H1 (cell line): ENCODE measurements around the gene NRXN3. TPM values are rescaled to one million over a fixed set of nuclear protein-coding genes. Genes with fewer than 3 reads are reported as not detected.

Experiments used
- CTCF ChIA-PET: fragments of 300-600 bp; sonication (Branson Sonifier 250); formaldehyde crosslinking; loops from one replicate; lab custom pipeline; 2021; ENCODE audit not compliant: partially characterized antibody; lab: Charles Lee
- POLR2A ChIA-PET: fragments of 300-600 bp; sonication (Branson Sonifier 250); formaldehyde crosslinking; loops from one replicate; lab custom pipeline; 2021; ENCODE audit warnings: inconsistent platforms; ENCODE audit not compliant: partially characterized antibody; lab: Charles Lee
- DNase-seq, 2 experiments: peaks; one replicate each; pipeline versions ENCODE4 v3.0.0 to v3.0.0-alpha.2; 2010 to 2022; ENCODE audit warnings: low spot score in 2 of 2, low read depth in 1 of 2, mixed read lengths in 1 of 2
- FAIRE-seq: peaks from 2 replicates; lab custom pipeline; 2011; peaks lifted over from hg19 to GRCh38; lab: Jason Lieb, UNC
- H2AFZ ChIP-seq: 2 replicates; pipeline ENCODE4 v1.8.1; 2012; ENCODE audit warnings: low read length, inconsistent platforms
- H2AK5ac ChIP-seq: 2 replicates; pipeline ENCODE4 v1.6.1; 2013; ENCODE audit warnings: low read depth, low read length
- H2BK120ac ChIP-seq: replicated peaks from 2 replicates; pipeline ENCODE3; 2013; ENCODE audit warnings: low read depth, low read length, inconsistent platforms
- H2BK12ac ChIP-seq: 2 replicates; pipeline ENCODE4 v1.6.1; 2013; ENCODE audit warnings: low read depth, low read length
- H2BK15ac ChIP-seq: 2 replicates; pipeline ENCODE4 v1.6.1; 2013; ENCODE audit warnings: low read length
- H2BK20ac ChIP-seq: 2 replicates; pipeline ENCODE4 v1.6.1; 2013; ENCODE audit warnings: low read length
- H2BK5ac ChIP-seq: 2 replicates; pipeline ENCODE4 v1.6.1; 2013; ENCODE audit warnings: low read depth, low read length
- H3K14ac ChIP-seq: 2 replicates; pipeline ENCODE4 v1.6.1; 2013; ENCODE audit warnings: inconsistent platforms; ENCODE audit not compliant: insufficient read length
- H3K18ac ChIP-seq: 2 replicates; pipeline ENCODE4 v1.6.1; 2013; ENCODE audit warnings: low read length; ENCODE audit errors: extremely low read depth
- H3K23ac ChIP-seq: 2 replicates; pipeline ENCODE4 v1.6.1; 2013; ENCODE audit warnings: inconsistent platforms; ENCODE audit not compliant: insufficient read length
- H3K23me2 ChIP-seq: 2 replicates; pipeline ENCODE4 v1.6.1; 2013; ENCODE audit warnings: low read depth, low read length
- H3K27ac ChIP-seq: 2 replicates; pipeline ENCODE4 v1.6.1; 2011; ENCODE audit warnings: low read depth, low read length, inconsistent platforms
- H3K27me3 ChIP-seq, 4 experiments: replicated peaks in 1 of 4; 1 replicate in 1 of 4; 2 replicates in 3 of 4; pipeline versions ENCODE4 v1.6.1 to v1.8.1; 2011 to 2013; ENCODE audit warnings: low read length in 3 of 4, mild to moderate bottlenecking in 3 of 4, inconsistent platforms in 2 of 4, mixed read lengths in 2 of 4, moderate library complexity in 1 of 4; ENCODE audit not compliant: control insufficient read depth in 3 of 4, insufficient read depth in 3 of 4; ENCODE audit errors: extremely low read depth in 1 of 4
- H3K36me3 ChIP-seq, 4 experiments: 2 replicates each; pipeline versions ENCODE4 v1.6.1 to v1.8.1; 2011 to 2013; ENCODE audit warnings: mild to moderate bottlenecking in 4 of 4, low read length in 3 of 4, moderate library complexity in 2 of 4, control low read depth in 1 of 4, inconsistent platforms in 1 of 4; ENCODE audit not compliant: insufficient read depth in 4 of 4, control insufficient read depth in 2 of 4
- H3K4ac ChIP-seq: replicated peaks from 2 replicates; pipeline ENCODE3; 2013; ENCODE audit warnings: low read length, low read depth, mixed read lengths, inconsistent platforms; ENCODE audit not compliant: insufficient read length
- H3K4me1 ChIP-seq, 4 experiments: replicated peaks in 1 of 4; 1 replicate in 1 of 4; 2 replicates in 3 of 4; pipeline versions ENCODE4 v1.6.1 to v1.8.1; 2011 to 2013; ENCODE audit warnings: low read length in 3 of 4, inconsistent platforms in 2 of 4, mixed read lengths in 1 of 4; ENCODE audit not compliant: insufficient read depth in 4 of 4, control insufficient read depth in 3 of 4
- H3K4me2 ChIP-seq, 2 experiments: 2 replicates each; pipeline versions ENCODE4 v1.6.1 to v1.8.1; 2011 to 2013; ENCODE audit warnings: low read depth in 2 of 2, low read length in 2 of 2, control low read depth in 1 of 2, inconsistent platforms in 1 of 2, mild to moderate bottlenecking in 1 of 2; ENCODE audit not compliant: insufficient read depth in 1 of 2
- H3K4me3 ChIP-seq, 4 experiments: fragments of 200-600, 300-600 bp in 1 of 4; sonication (generic), shearing (Covaris generic), sonication (Bioruptor Twin) in 1 of 4; 2 replicates each; pipeline versions ENCODE4 v1.5.1 to v1.8.1; 2011 to 2016; ENCODE audit warnings: low read length in 4 of 4, low read depth in 3 of 4, control low read depth in 2 of 4, inconsistent platforms in 2 of 4, mild to moderate bottlenecking in 2 of 4, mixed read lengths in 1 of 4, moderate library complexity in 1 of 4; ENCODE audit not compliant: insufficient read depth in 2 of 4; ENCODE audit errors: extremely low read depth in 1 of 4
- H3K56ac ChIP-seq: replicated peaks from 2 replicates; pipeline ENCODE3; 2013; ENCODE audit warnings: low read depth, mild to moderate bottlenecking, mixed read lengths, low read length, inconsistent platforms; ENCODE audit not compliant: insufficient read length
- H3K79me1 ChIP-seq: 2 replicates; pipeline ENCODE4 v1.6.1; 2013; ENCODE audit warnings: low read depth, low read length, control low read depth
- H3K79me2 ChIP-seq, 2 experiments: 2 replicates each; pipeline versions ENCODE4 v1.6.1 to v1.8.1; 2012 to 2013; ENCODE audit warnings: low read length in 2 of 2, mild to moderate bottlenecking in 2 of 2, inconsistent platforms in 1 of 2; ENCODE audit not compliant: insufficient read depth in 2 of 2, control insufficient read depth in 1 of 2
- H3K9ac ChIP-seq, 4 experiments: replicated peaks in 1 of 4; 1 replicate in 1 of 4; 2 replicates in 3 of 4; pipeline versions ENCODE4 v1.6.1 to v1.8.1; 2011 to 2013; ENCODE audit warnings: low read depth in 3 of 4, low read length in 3 of 4, control low read depth in 2 of 4, mild to moderate bottlenecking in 2 of 4, moderate library complexity in 2 of 4, inconsistent platforms in 1 of 4; ENCODE audit errors: extremely low read depth in 1 of 4
- H3K9me3 ChIP-seq, 2 experiments: 2 replicates each; pipeline versions ENCODE4 v1.6.1 to v1.8.1; 2012 to 2013; ENCODE audit warnings: mild to moderate bottlenecking in 2 of 2, moderate library complexity in 2 of 2, control low read depth in 1 of 2, inconsistent platforms in 1 of 2, low read depth in 1 of 2, low read length in 1 of 2, mixed read lengths in 1 of 2; ENCODE audit not compliant: insufficient read depth in 2 of 2
- H4K20me1 ChIP-seq, 2 experiments: replicated peaks in 1 of 2; 2 replicates each; pipeline versions ENCODE3 to v1.8.1; 2011 to 2013; ENCODE audit warnings: inconsistent platforms in 2 of 2, low read length in 2 of 2, mild to moderate bottlenecking in 1 of 2; ENCODE audit not compliant: insufficient read depth in 2 of 2, control insufficient read depth in 1 of 2
- H4K5ac ChIP-seq: 2 replicates; pipeline ENCODE4 v1.6.1; 2013; ENCODE audit warnings: low read length, low read depth, mixed read lengths, inconsistent platforms; ENCODE audit not compliant: insufficient read length
- H4K8ac ChIP-seq: 2 replicates; pipeline ENCODE4 v1.8.0; 2013; ENCODE audit warnings: mild to moderate bottlenecking, moderate library complexity, low read length, inconsistent platforms; ENCODE audit not compliant: insufficient read depth; ENCODE audit errors: extremely low read depth
- H4K91ac ChIP-seq: replicated peaks from 2 replicates; pipeline ENCODE3; 2013; ENCODE audit warnings: low read length, mixed read lengths, inconsistent platforms; ENCODE audit not compliant: insufficient read length
- BCL11A ChIP-seq, 2 experiments: IDR thresholded peaks; one replicate each; pipeline ENCODE4 v1.6.1; 2011; ENCODE audit warnings: low read depth in 2 of 2, low read length in 2 of 2, mild to moderate bottlenecking in 2 of 2
- CBX5 ChIP-seq: fragments of 300-800, 300-1000 bp; sonication (generic); IDR thresholded peaks from 2 replicates; pipeline ENCODE4 v1.7.1; 2016; ENCODE audit warnings: antibody characterized with exemption, low read length, low read depth
- CHD2 ChIP-seq: IDR thresholded peaks from 2 replicates; pipeline ENCODE4 v1.6.1; 2012; ENCODE audit warnings: low read length, improper control_type of control experiment
- CREB1 ChIP-seq: IDR thresholded peaks from 2 replicates; pipeline ENCODE4 v1.6.1; 2012; ENCODE audit warnings: inconsistent platforms
- GABPA ChIP-seq: IDR thresholded peaks from 2 replicates; pipeline ENCODE4 v1.6.1; 2011; ENCODE audit warnings: mild to moderate bottlenecking, low read length, moderate library complexity, borderline replicate concordance; ENCODE audit not compliant: insufficient read depth
- GTF2F1 ChIP-seq: IDR thresholded peaks from 2 replicates; pipeline ENCODE4 v1.6.1; 2012; ENCODE audit warnings: low read depth, low read length, improper control_type of control experiment, borderline replicate concordance
- KDM1A ChIP-seq: fragments of 200-600, 300-600 bp; sonication (generic); IDR thresholded peaks from 2 replicates; pipeline ENCODE4 v1.7.1; 2016; ENCODE audit warnings: mild to moderate bottlenecking, low read length, borderline replicate concordance
- NANOG ChIP-seq: IDR thresholded peaks from 2 replicates; pipeline ENCODE4 v1.6.1; 2011; ENCODE audit warnings: low read length, low read depth, mild to moderate bottlenecking, inconsistent platforms; ENCODE audit not compliant: insufficient read depth, poor library complexity, severe bottlenecking
- RBBP5 ChIP-seq: IDR thresholded peaks from 2 replicates; pipeline ENCODE4 v1.7.1; 2012; ENCODE audit warnings: low read depth, mild to moderate bottlenecking, inconsistent platforms, low read length, moderate library complexity, borderline replicate concordance
- RNF2 ChIP-seq: fragments of 200-900, 300-1000 bp; sonication (generic); IDR thresholded peaks from 2 replicates; pipeline ENCODE4 v1.7.1; 2016; ENCODE audit warnings: borderline replicate concordance, low read depth, mild to moderate bottlenecking, antibody characterized with exemption, low read length; ENCODE audit not compliant: poor library complexity, severe bottlenecking; ENCODE audit errors: missing control alignments
- SP4 ChIP-seq: IDR thresholded peaks from 2 replicates; pipeline ENCODE4 v1.6.1; 2012; ENCODE audit warnings: low read length, inconsistent platforms
- TCF12 ChIP-seq: IDR thresholded peaks from 2 replicates; pipeline ENCODE4 v1.6.1; 2011; ENCODE audit warnings: low read depth, mild to moderate bottlenecking, low read length
- TEAD4 ChIP-seq: IDR thresholded peaks from 2 replicates; pipeline ENCODE4 v1.6.1; 2012; ENCODE audit warnings: low read depth, low read length, inconsistent platforms, mixed read lengths
- ZNF274 ChIP-seq: IDR thresholded peaks from 2 replicates; pipeline ENCODE4 v1.7.0; 2012; ENCODE audit warnings: low read length, borderline replicate concordance; ENCODE audit errors: extremely low read depth
- WGBS, 2 experiments: shearing (Covaris generic) in 1 of 2; methylation state at CpG; one replicate each; pipeline versions ENCODE4 v1.1.6 to v1.1.7; 2013 to 2015; ENCODE audit warnings: low lambda C conversion rate in 2 of 2, mixed read lengths in 2 of 2, inconsistent platforms in 1 of 2, low coverage in 1 of 2, missing lambda C conversion rate in 1 of 2; ENCODE audit not compliant: insufficient replicate concordance in 2 of 2, insufficient coverage in 1 of 2, insufficient read length in 1 of 2; ENCODE audit errors: extremely low coverage in 1 of 2, missing lambda C conversion rate in 1 of 2; 5-methylcytosine and 5-hydroxymethylcytosine counted together
- polyA plus RNA-seq, 7 experiments: library from polyadenylated mRNA; depleted of rRNA in 3 of 7; stranded (reverse) in 5 of 7; unstranded in 2 of 7; fragments of >200 nt in 5 of 7; fragments of 200-250 nt in 2 of 7; gene quantifications; 1 replicate in 5 of 7; 2 replicates in 1 of 7; 4 replicates in 1 of 7; pipeline versions ENCODE4 v1.2.1 to v1.2.3, GENCODE V29; 2011 to 2013; ENCODE audit warnings: missing spikeins in 2 of 7, mixed read lengths in 2 of 7
- total RNA-seq: library from RNA; stranded (reverse); fragmentation: NEBNext Ultra II Directional; extraction: Animal tissue kit (Norgen Biotek cat#: 25700); gene quantifications from 2 replicates; pipeline ENCODE4 v1.2.1, GENCODE V29; 2021

The NRXN3 gene
- total and polyA plus RNA-seq, 2 of the 8 experiments (the other 6 are each of a cell fraction or from before 2014, with no cell fraction given), result 2.6 to 4.1 TPM

GRCh38 chr14:79404874-79405511, 1234.8 kb downstream of the NRXN3 start:
- Histone ChIP-seq H2BK12ac (no peak overlapping the region), H2BK20ac (no peak overlapping the region), H3K4me3 (no peak overlapping the region), H3K23me2 (no peaks in the 10 kb centered on the region), H3K27ac (no peak overlapping the region), H3K14ac (no peak overlapping the region), H2AK5ac (no peak overlapping the region), H3K56ac (peak overlapping the region; percentile 40), H3K9ac (no peak overlapping the region), H4K8ac (no peak overlapping the region), H3K79me2 (no peaks in the 10 kb centered on the region), H3K4ac (no peak overlapping the region), H2BK15ac (peak overlapping the region; percentile 25; the same call in 1 of the 2 replicates), H3K18ac (no peak overlapping the region), H4K91ac (no peak overlapping the region), H3K27me3 (no peaks in the 10 kb centered on the region), H3K9me3 (no peaks in the 10 kb centered on the region), H4K5ac (no peak overlapping the region), H4K20me1 (no peaks in the 10 kb centered on the region), H3K79me1 (no peaks in the 10 kb centered on the region), H2BK5ac (no peak overlapping the region), H3K23ac (no peak overlapping the region), H3K4me1 (peaks cover 0 to 8% (median 2%) of the 10 kb centered on the region in 4 experiments; a peak in 4 of 7 replicates), H3K4me2 (no peak overlapping the region), H2BK120ac (no peak overlapping the region), H3K36me3 (no peaks in the 10 kb centered on the region), H2AFZ (no peak overlapping the region)
- FAIRE-seq (no peak), DNase-seq (no peak)
- POLR2A ChIA-PET, result no interaction called here
- CTCF ChIA-PET, result interaction anchor here (0.7 kb wide), 1 partner anchor 80 kb away, joined by 3 read pairs; no protein-coding TSS in a partner anchor
- 86% methylated on average over 6 of the region's 6 CpGs; no CpG with 5 or more reads in 1 of the 2 experiments for WGBS, 2 experiments
- no peak for TF ChIP-seq BCL11A (IDR thresholded peaks at IDR 0.05; ENCODE audit: low read depth in 2 of 2, low read length in 2 of 2)
- no peak for TF ChIP-seq KDM1A
- no peak for TF ChIP-seq TCF12
- no peak for TF ChIP-seq RNF2
- TF ChIP-seq RBBP5, result no peak
- TF ChIP-seq SP4, result no peak
- no peak for TF ChIP-seq CREB1
- TF ChIP-seq CHD2, result no peak
- TF ChIP-seq GABPA, result no peak
- TF ChIP-seq CBX5, result no peak
- no peak for TF ChIP-seq NANOG
- TF ChIP-seq ZNF274, result no peak
- TF ChIP-seq GTF2F1, result no peak
- no peak for TF ChIP-seq TEAD4
